HG02970 (cell line): ENCODE measurements around the gene RNF39.
"Not testable (repeated sequence)": the region's sequence is repeated elsewhere in the genome, so short reads cannot be mapped to it uniquely, and the experiment has no call there.

Source experiments
- ATAC-seq: cut with Tn5 transposase; IDR thresholded peaks from one replicate; pipeline ENCODE4 v1.9.1; 2021; ENCODE audit warnings: mild to moderate bottlenecking, moderate library complexity, moderate number of reproducible peaks; ENCODE audit not compliant: unreplicated experiment, low FRiP score

The RNF39 gene

DNA sequence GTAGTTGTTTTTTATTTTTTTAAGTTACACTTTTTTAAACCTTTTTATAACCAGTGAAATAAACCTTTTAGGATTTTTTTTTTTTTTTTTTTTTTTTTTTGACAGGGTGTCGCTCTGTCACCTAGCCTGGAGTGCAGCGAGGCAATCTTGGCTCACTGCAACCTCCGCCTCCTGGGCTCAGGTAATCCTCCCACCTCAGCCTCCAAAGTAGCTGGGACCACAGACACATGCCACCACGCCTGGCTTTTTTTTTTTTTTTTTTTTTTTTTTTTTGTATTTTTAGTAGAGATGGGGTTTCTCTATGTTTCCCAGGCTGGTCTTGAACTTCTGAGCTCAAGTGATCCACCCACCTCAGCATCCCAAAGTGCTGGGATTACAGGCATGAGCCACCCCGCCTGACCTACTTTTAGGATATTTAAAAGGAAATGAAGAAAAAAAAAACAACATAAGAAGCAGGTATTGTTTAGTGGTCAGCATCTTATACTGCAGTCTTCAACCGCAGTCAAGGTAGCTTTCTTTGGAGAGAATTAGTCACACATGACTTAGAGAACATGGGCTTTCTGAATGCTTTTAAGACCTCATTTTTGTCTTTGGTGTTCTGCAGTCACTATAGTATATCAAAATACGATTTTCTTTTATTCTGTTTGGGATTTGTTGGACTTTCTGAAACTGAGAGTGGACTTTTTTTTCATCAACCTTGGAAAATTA is 12.9 kb downstream of the RNF39 start:
- no peak for ATAC-seq

GRCh38 chr6:30061858-30062458 is 13.6 kb downstream of the RNF39 start:
- no peak for ATAC-seq

- peak; percentile 76 for ATAC-seq
Observed at GRCh38 chr6:30061092-30061857, 14.3 kb downstream of the RNF39 start, which contains the start of gene POLR1H. POLR1H (plus strand) TSS chr6:30061265; CDS start chr6:30061525, 260 bp downstream.

- no peak for ATAC-seq
Observed at GRCh38 chr6:30060606-30061091, 14.9 kb downstream of the RNF39 start.

DNA sequence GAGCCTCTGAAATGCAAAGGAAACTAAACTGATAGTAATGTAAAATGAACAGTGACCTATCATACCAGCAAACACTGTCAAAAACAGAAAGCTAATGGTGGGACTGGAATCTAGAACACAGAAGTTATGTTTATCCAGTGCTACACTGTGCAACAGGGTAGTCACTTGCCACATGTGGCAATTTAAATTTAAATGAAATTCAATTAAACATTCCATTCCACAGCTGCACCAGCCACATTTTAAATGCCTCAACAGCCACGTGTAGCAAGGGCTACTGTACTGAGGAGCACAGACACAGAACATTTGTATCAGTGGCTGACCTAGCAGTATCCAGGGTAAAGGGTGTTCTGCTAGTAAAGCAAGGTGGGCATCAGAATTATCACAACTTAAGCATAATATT is 20.1 kb downstream of the RNF39 start:
- no peak for ATAC-seq

DNA sequence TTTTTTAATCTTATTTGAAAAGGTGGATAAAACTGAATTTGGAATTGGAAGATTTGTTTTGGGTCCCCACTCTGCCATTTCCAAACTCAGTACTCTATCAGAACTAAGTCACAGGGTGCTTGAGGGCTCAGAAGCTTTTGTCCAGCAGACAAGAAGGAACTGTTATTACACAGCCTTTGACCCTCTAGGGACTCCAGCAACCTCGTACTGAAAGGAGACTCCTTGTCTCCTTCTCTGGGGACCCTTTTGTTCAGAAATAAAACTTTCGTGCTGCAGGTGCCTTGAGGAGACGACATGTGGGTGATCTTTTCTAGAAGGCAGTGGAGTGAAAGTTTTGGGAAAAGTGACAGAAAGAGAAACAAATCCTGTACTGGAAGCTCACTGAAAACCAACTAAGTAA is 21.9 kb downstream of the RNF39 start:
- no peak for ATAC-seq

DNA sequence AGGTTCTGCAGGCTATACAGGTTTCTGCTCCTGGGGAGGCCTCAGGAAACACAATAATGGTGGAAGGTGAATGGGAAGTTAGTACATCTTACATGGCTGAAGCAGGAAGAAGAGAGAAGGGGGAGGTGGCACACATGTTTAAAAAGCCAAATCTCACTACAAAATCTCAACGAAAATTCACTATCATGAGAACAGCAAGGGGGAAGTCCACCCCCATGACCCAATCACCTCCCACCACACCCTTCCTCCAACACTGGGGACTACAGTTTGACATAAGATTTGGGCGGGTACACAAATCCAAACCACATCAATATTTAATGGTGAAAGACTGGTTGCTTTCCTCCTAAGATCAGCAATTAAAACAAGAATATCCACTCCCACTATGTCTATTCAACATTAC is 28.3 kb downstream of the RNF39 start:
- ATAC-seq = no peak

DNA sequence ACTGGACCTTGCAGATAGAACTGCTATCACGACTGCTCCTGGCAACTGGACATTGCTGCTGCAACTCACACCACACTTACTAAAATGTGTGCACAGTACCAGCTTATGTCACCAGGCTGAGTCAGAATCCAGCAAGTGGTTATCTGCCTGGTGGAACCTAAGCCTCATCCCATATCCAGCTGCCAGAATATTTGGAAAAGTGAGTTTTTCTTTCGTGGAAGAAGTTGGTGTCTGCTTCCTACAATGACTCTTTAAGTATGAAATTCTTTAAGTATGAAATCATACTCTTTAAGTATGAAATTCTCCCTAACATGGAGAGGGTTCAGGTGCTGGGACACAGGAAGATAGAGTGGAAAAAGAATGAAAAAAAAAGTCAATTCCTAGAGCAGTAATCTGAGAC is 30.9 kb downstream of the RNF39 start:
- ATAC-seq = no peak

- no peak for ATAC-seq
Observed at GRCh38 chr6:30043744-30044143, 31.8 kb downstream of the RNF39 start.

DNA sequence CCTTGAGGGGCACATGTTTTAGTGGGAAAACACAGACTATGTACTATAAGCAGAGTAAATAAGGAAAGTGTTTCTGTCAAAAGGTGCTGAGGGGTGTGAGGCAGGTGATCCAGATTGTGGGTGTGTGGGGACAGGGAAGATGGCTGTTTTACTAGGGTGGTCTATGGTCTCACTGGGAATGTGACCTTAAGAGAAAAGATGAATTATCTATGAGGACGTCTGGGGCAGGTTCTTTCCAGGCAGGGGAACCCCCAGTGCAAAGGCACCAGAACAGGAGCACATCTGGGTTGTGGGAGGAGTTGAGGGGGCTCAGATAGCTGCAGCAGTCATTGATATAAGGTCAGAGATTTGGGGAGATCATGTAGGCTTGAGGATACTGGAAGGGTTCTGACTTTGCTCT is 32.7 kb downstream of the RNF39 start:
- ATAC-seq = no peak

DNA sequence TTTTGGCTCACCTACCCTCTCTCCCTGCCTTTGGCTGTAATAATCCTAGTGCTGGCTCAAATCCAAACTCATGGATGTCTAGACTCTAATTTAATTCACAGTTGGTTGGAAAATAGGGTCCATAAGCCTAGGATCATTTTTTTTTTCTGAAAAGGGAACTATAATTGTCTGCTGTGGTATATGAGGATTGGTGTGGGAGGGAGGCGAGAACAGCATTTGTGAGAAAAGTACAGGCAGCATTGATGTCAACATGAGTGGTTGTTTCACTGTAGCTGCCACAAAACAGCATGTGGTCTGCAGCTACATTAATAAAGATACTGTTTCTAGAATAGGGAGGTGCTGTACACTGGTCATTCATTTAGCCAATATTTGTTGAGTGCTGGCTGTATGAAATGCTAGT is 33.1 kb downstream of the RNF39 start:
- no peak for ATAC-seq

DNA sequence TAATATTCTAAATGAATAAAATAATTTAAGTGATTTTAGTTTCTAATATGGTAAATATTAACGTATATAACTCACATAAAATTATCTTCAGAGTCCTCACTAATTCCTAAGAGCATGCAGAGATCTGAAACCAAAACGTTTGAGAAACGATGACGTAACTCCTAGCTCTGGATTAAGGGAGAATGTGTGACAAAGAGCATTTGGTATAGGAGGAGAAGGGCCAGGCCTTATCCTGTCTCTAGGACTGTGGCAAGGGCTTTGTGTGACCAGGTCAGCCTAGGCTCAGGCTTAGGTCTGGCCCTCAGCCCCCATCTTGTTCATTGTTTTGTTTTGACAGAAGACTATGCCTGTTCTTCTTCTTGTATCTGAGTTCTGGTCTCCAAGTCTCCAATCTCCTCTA is 33.7 kb downstream of the RNF39 start:
- no peak for ATAC-seq

GRCh38 chr6:30041221-30041620 is 34.3 kb downstream of the RNF39 start:
- no peak for ATAC-seq

DNA sequence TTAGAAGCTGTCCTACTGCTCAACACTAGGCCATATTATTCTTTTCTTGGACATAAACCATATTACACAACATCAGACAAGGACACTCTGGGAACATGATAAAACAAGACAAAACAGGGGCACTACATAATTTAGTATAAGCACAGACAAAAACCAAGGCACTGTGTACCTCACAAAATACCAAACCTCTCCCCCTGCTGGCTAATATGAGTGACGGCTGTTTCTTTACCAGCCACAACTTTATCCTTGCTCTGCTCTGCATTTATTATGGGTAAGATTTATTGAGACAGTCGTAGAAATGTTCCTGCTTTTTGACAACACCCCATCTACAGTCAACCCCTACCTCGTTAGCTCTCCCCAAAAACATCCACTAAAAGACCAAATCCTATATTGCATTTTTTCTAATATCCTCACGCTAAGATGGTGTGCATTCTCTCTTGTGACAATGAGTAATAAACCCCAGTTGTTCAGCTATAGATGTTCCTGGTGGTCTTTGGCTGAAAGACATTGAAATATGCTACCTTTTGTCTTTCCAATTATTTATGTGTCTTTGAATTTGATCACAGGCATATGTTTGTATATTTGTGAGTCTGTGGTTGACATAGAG is 38.3 kb downstream of the RNF39 start:
- no peak for ATAC-seq

DNA sequence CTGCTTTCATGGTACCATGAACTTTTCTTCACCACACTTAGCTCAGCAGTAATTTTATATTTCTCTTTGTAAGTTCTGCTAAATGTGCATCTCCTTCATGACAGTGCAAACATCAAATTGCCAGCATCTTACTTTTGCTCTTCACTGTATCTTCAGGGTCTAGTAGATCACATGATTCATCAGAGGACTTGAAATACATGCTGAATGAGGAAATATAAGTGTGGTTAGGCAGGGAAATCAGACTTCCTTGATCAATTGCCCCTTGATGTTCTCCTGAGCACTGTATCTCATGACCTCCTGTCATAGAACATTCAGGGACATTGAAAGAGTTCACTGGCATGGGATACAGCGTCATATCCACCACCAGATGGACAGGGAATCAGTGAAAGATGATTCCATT is 39.8 kb downstream of the RNF39 start:
- no peak for ATAC-seq

- ATAC-seq = not testable (repeated sequence)
Observed at GRCh38 chr6:30033440-30033839, 42.1 kb downstream of the RNF39 start.

DNA sequence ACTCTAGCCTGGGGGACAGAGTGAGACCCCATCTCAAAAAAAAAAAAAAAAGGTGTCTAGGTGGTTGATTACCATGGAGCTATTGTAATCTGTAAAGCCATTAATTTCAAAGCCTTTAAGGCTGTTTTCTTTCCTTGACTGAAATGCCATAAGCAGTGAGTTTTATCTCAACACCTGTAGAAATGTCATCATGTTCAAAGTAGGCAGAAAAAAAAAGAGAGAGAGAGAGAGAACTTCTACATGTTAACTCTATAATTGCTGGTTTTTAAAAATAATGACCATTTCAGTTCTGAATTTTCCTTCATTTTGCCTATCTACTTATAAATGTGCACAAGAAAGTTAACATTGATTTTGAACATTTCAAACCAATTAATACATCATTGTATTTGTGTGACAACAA is 44.2 kb downstream of the RNF39 start:
- no peak for ATAC-seq

- ATAC-seq = no peak
Observed at GRCh38 chr6:30029588-30029987, 46.0 kb downstream of the RNF39 start.

DNA sequence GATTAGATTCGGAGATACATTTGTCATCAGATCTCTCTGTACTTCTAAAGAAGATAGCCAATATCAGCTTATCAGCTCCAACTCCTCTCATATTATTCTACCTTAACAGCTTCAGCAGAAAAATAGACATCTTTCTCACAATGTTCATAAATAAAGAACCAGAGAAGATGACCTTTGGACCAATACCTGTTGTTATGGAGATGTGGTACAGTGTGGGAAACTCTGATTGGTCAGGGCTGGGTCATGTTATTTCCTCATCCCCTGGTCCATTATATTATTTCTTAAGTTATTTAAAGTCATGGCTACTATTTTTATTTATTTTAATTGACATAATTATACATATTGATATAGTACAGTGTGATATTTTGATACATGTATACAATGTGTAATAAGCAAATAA is 50.4 kb downstream of the RNF39 start:
- ATAC-seq = no peak

GRCh38 chr6:30022712-30023111 is 52.9 kb downstream of the RNF39 start:
- not testable (repeated sequence) for ATAC-seq

DNA sequence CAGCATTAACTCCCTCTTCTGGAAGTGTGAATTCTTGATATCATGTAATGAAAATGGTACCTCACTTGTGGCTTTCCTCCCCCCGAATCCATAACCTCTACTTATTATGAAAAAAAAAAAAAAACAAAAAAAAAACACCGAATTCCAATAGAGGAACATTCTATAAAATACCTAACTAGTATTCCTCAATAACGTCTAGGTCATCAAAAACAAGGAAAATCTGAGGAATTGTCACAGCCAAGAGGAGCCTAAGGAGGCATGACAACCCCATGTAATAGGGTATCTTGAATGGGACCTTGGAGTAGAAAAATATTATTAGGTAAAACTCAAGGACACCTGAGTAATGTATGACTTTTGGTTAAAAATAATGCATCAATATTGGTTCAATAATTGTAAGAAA is 53.4 kb downstream of the RNF39 start:
- no peak for ATAC-seq
